K562 (cell line): ENCODE data around the gene ZNF286A. TPM values are rescaled to one million over a fixed set of nuclear protein-coding genes. Genes with fewer than 3 reads are reported as not detected.

Source experiments
- CSDE1 ChIP-seq, 2 experiments: fragments of 450-650 bp; IDR thresholded peaks; 2 replicates each; pipeline ENCODE4 v1.6.1; 2016; ENCODE audit warnings: mild to moderate bottlenecking in 1 of 2
- KLF6 ChIP-seq: fragments of 250-450 bp; sonication (Bioruptor Pico); IDR thresholded peaks from 2 replicates; pipeline ENCODE4 v1.4.0; 2020; ENCODE audit warnings: mild to moderate bottlenecking, moderate library complexity, borderline replicate concordance
- MCM7 ChIP-seq, 2 experiments: fragments of 450-650 bp; IDR thresholded peaks; 2 replicates each; pipeline ENCODE4 v1.6.1; 2016 to 2018
- MIER1 ChIP-seq: fragments of 450-650 bp; IDR thresholded peaks from 2 replicates; pipeline ENCODE4 v1.6.1; 2016; ENCODE audit warnings: antibody characterized with exemption, mild to moderate bottlenecking, low read depth
- PHF20 ChIP-seq: fragments of 450-650 bp; IDR thresholded peaks from 2 replicates; pipeline ENCODE4 v1.6.1; 2018; ENCODE audit not compliant: partially characterized antibody
- PRMT5 ChIP-seq: sonication (generic); formaldehyde crosslinking; IDR thresholded peaks from 2 replicates; pipeline ENCODE4 v1.5.0; 2020; ENCODE audit warnings: missing genetic modification reagents
- RBBP5 ChIP-seq: fragments of 200-600 bp; sonication (generic); IDR thresholded peaks from 2 replicates; pipeline ENCODE4 v1.6.1; 2012; ENCODE audit warnings: borderline replicate concordance, mild to moderate bottlenecking, low read length, control low read depth, inconsistent platforms; ENCODE audit not compliant: insufficient read depth, poor library complexity, severe bottlenecking
- SIN3A ChIP-seq, 2 experiments: fragments of 150-350 bp in 1 of 2; IDR thresholded peaks; 2 replicates each; pipeline ENCODE4 v1.6.1; 2011 to 2016; ENCODE audit warnings: borderline replicate concordance in 2 of 2, low read depth in 2 of 2, low read length in 2 of 2, mild to moderate bottlenecking in 2 of 2, moderate library complexity in 2 of 2; ENCODE audit not compliant: control insufficient read depth in 1 of 2
- SRSF7 ChIP-seq: fragments of 200-400 bp; formaldehyde crosslinking; optimal IDR thresholded peaks from 2 replicates; pipeline ENCODE3; 2017; ENCODE audit warnings: mild to moderate bottlenecking, low read depth, low read length
- STAG1 ChIP-seq: sonication (generic); formaldehyde crosslinking; IDR thresholded peaks from 2 replicates; pipeline ENCODE4 v1.5.0; 2020; ENCODE audit warnings: missing genetic modification reagents, borderline replicate concordance
- STAT5B ChIP-seq: fragments of 250-450 bp; sonication (Bioruptor Pico); IDR thresholded peaks from 2 replicates; pipeline ENCODE4 v1.8.0; 2021; ENCODE audit warnings: mild to moderate bottlenecking, inconsistent platforms
- ZBTB8A ChIP-seq: fragments of 450-650 bp; IDR thresholded peaks from 2 replicates; pipeline ENCODE4 v1.6.1; 2018; ENCODE audit warnings: mild to moderate bottlenecking, moderate library complexity; ENCODE audit not compliant: partially characterized antibody
- ZFP1 ChIP-seq: fragments of 450-650 bp; formaldehyde crosslinking; IDR thresholded peaks from 2 replicates; pipeline ENCODE4 v1.4.0; 2020; ENCODE audit warnings: mild to moderate bottlenecking, mixed read lengths
- ZNF140 ChIP-seq: fragments of 250-450 bp; sonication (Bioruptor Pico); IDR thresholded peaks from 2 replicates; pipeline ENCODE4 v1.8.0; 2021; ENCODE audit warnings: moderate library complexity, mild to moderate bottlenecking, inconsistent platforms
- ZNF408 ChIP-seq: fragments of 250-450 bp; sonication (Bioruptor Pico); IDR thresholded peaks from 2 replicates; pipeline ENCODE4 v1.4.0; 2020; ENCODE audit warnings: low read depth, mild to moderate bottlenecking, moderate library complexity
- ZNF436 ChIP-seq: fragments of 250-450, 450-650 bp; sonication (Bioruptor Pico); formaldehyde crosslinking; IDR thresholded peaks from 2 replicates; pipeline ENCODE4 v1.7.0; 2020; ENCODE audit warnings: mild to moderate bottlenecking
- polyA plus RNA-seq, 8 experiments: library from polyadenylated mRNA; depleted of rRNA in 4 of 8; stranded (reverse) in 5 of 8; unstranded in 3 of 8; fragments of >200 nt; fragmentation: Nextera tagmentation in 2 of 8; fragmentation: Illumina TruSeq in 1 of 8; extraction: Ambion mirVana in 2 of 8; extraction: Trizol in 1 of 8; gene quantifications; 2 replicates each; pipeline versions ENCODE4 v1.2.1 to v1.2.3, GENCODE V29; 2011 to 2014; ENCODE audit warnings: inconsistent platforms in 1 of 8, missing spikeins in 1 of 8
- total RNA-seq, 7 experiments: library from RNA; depleted of rRNA in 6 of 7; stranded (reverse); fragments of >200 nt in 6 of 7; fragmentation: Illumina TruSeq in 2 of 7; extraction: Trizol in 2 of 7; gene quantifications; 2 replicates each; pipeline versions ENCODE4 v1.2.1 to v1.2.3, GENCODE V29; 2011 to 2021; ENCODE audit warnings: low replicate concordance in 1 of 7
- TF ChIP-seq, protein P1 (sequence below), 2 experiments: fragments of 450-650 bp in 1 of 2; IDR thresholded peaks; 2 replicates each; pipeline ENCODE4 v1.6.1; 2011 to 2017; ENCODE audit warnings: low read depth in 2 of 2, antibody characterized with exemption in 1 of 2, borderline replicate concordance in 1 of 2, low read length in 1 of 2, mild to moderate bottlenecking in 1 of 2, mixed read lengths in 1 of 2; ENCODE audit not compliant: control insufficient read depth in 1 of 2
- TF ChIP-seq, protein P2 (sequence below), 2 experiments: fragments of 450-650 bp in 1 of 2; sonication (generic) in 1 of 2; formaldehyde crosslinking in 1 of 2; IDR thresholded peaks in 1 of 2; conservative IDR thresholded peaks in 1 of 2; 2 replicates each; pipeline versions ENCODE4 v1.6.1 to v1.8.1; 2016 to 2023; ENCODE audit warnings: mild to moderate bottlenecking in 2 of 2, moderate library complexity in 2 of 2, inconsistent platforms in 1 of 2, missing genetic modification reagents in 1 of 2
- TF ChIP-seq, protein P3 (sequence below), 2 experiments: fragments of 450-650 bp; IDR thresholded peaks; 2 replicates each; pipeline ENCODE4 v1.6.1; 2016
- TF ChIP-seq, protein P4 (sequence below): fragments of 450-650 bp; formaldehyde crosslinking; IDR thresholded peaks from 2 replicates; pipeline ENCODE4 v1.4.0; 2022; ENCODE audit warnings: mild to moderate bottlenecking, moderate library complexity
- TF ChIP-seq, protein P5 (sequence below): sonication (generic); formaldehyde crosslinking; IDR thresholded peaks from 2 replicates; pipeline ENCODE4 v1.8.0; 2022; ENCODE audit warnings: missing genetic modification reagents, mild to moderate bottlenecking, moderate library complexity, borderline replicate concordance

Gene ZNF286A
- total and polyA plus RNA-seq, 9 of the 15 experiments (the other 6 are each of a cell fraction or from before 2014, with no cell fraction given): 9.0 to 23.1 (median 16.6) TPM

DNA sequence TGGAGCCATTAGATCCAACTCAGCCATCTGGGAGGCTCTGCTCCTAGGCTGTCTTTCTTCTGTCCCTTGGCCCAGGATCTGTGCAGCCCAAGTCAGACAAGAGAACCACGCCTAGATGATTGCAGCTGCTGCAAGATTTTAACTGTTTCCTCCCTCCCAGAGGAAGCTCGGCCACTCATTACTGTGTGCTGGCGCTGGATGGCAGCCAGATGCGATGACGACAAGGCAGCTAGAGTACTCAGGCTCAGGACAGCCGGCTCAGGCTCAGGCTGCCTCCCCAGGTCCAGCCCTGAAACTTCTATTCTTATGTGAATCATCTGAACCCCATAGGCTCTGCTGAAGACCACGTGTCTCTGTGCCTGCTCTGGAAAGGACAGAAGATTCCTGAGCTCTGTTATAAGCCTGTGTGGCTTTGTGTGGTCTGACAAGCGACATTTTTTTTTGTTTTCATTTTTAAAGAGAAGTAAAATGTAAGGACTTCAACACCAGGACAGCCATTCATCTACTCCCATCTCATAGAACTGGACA lies 47.9 kb upstream of the ZNF286A start (continued):
- TF ChIP-seq, protein P1, sequence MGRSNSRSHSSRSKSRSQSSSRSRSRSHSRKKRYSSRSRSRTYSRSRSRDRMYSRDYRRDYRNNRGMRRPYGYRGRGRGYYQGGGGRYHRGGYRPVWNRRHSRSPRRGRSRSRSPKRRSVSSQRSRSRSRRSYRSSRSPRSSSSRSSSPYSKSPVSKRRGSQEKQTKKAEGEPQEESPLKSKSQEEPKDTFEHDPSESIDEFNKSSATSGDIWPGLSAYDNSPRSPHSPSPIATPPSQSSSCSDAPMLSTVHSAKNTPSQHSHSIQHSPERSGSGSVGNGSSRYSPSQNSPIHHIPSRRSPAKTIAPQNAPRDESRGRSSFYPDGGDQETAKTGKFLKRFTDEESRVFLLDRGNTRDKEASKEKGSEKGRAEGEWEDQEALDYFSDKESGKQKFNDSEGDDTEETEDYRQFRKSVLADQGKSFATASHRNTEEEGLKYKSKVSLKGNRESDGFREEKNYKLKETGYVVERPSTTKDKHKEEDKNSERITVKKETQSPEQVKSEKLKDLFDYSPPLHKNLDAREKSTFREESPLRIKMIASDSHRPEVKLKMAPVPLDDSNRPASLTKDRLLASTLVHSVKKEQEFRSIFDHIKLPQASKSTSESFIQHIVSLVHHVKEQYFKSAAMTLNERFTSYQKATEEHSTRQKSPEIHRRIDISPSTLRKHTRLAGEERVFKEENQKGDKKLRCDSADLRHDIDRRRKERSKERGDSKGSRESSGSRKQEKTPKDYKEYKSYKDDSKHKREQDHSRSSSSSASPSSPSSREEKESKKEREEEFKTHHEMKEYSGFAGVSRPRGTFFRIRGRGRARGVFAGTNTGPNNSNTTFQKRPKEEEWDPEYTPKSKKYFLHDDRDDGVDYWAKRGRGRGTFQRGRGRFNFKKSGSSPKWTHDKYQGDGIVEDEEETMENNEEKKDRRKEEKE (IDR thresholded peaks at IDR 0.05; ENCODE audit: borderline replicate concordance in 1 of 2, control insufficient read depth in 1 of 2, low read depth in 2 of 2, low read length in 1 of 2): no peak
- TF ChIP-seq KLF6 (CRISPR knock-in tag) (no peak), ZNF140 (CRISPR knock-in tag) (no peak), PRMT5 (no peak), ZBTB8A (no peak), SRSF7 (no peak), ZNF436 (no peak), RBBP5 (no peak), MCM7 (IDR thresholded peaks at IDR 0.05) (no peak), PHF20 (no peak), SIN3A (IDR thresholded peaks at IDR 0.05; ENCODE audit: borderline replicate concordance in 2 of 2, control insufficient read depth in 1 of 2, low read depth in 2 of 2, low read length in 2 of 2) (no peak), STAT5B (CRISPR knock-in tag) (no peak), ZNF408 (CRISPR knock-in tag) (no peak), CSDE1 (IDR thresholded peaks at IDR 0.05) (no peak), ZFP1 (no peak), MIER1 (no peak), STAG1 (CRISPR knock-in tag) (no peak)
- TF ChIP-seq, protein P2, sequence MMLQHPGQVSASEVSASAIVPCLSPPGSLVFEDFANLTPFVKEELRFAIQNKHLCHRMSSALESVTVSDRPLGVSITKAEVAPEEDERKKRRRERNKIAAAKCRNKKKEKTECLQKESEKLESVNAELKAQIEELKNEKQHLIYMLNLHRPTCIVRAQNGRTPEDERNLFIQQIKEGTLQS (IDR thresholded peaks at IDR 0.05): peak; percentile 75
- TF ChIP-seq, protein P2 (CRISPR knock-in tag; conservative IDR thresholded peaks at IDR 0.05): no peak
- TF ChIP-seq, protein P3, sequence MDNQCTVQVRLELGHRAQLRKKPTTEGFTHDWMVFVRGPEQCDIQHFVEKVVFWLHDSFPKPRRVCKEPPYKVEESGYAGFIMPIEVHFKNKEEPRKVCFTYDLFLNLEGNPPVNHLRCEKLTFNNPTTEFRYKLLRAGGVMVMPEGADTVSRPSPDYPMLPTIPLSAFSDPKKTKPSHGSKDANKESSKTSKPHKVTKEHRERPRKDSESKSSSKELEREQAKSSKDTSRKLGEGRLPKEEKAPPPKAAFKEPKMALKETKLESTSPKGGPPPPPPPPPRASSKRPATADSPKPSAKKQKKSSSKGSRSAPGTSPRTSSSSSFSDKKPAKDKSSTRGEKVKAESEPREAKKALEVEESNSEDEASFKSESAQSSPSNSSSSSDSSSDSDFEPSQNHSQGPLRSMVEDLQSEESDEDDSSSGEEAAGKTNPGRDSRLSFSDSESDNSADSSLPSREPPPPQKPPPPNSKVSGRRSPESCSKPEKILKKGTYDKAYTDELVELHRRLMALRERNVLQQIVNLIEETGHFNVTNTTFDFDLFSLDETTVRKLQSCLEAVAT (IDR thresholded peaks at IDR 0.05): no peak
- TF ChIP-seq, protein P4, sequence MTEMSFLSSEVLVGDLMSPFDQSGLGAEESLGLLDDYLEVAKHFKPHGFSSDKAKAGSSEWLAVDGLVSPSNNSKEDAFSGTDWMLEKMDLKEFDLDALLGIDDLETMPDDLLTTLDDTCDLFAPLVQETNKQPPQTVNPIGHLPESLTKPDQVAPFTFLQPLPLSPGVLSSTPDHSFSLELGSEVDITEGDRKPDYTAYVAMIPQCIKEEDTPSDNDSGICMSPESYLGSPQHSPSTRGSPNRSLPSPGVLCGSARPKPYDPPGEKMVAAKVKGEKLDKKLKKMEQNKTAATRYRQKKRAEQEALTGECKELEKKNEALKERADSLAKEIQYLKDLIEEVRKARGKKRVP (CRISPR knock-in tag): peak; percentile 57; the same call in 1 of the 2 replicates
- TF ChIP-seq, protein P5, sequence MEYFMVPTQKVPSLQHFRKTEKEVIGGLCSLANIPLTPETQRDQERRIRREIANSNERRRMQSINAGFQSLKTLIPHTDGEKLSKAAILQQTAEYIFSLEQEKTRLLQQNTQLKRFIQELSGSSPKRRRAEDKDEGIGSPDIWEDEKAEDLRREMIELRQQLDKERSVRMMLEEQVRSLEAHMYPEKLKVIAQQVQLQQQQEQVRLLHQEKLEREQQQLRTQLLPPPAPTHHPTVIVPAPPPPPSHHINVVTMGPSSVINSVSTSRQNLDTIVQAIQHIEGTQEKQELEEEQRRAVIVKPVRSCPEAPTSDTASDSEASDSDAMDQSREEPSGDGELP (CRISPR knock-in tag): peak; percentile 87
